UCSD-AML1 (cell line): ENCODE data around the gene MRPL23.
A peak's percentile ranks its signal among the peaks of the same experiment; 100 is the strongest.

Source experiments
- DNase-seq: peaks from one replicate; lab custom pipeline; 2025; ENCODE audit not compliant: unreplicated experiment; lab: John Stamatoyannopoulos, UW

The MRPL23 gene

DNA sequence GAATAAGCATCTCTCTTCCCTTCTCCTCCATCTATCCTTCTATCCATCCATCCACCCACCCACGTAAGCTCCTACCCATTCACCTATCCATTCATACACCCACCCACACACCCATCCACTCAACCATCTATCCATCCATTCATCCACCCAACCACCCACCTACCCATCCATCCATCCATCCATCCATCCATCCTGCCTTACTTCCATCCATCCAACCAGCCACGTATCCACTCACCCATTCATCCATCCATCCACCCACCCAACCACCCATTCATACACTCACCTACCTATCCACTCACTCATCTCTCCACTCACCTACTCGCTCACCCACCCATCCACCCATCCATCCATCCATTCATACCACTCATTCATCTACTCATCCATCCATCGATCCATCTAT lies 14.5 kb upstream of the MRPL23 start:
- DNase-seq = no peak

DNA sequence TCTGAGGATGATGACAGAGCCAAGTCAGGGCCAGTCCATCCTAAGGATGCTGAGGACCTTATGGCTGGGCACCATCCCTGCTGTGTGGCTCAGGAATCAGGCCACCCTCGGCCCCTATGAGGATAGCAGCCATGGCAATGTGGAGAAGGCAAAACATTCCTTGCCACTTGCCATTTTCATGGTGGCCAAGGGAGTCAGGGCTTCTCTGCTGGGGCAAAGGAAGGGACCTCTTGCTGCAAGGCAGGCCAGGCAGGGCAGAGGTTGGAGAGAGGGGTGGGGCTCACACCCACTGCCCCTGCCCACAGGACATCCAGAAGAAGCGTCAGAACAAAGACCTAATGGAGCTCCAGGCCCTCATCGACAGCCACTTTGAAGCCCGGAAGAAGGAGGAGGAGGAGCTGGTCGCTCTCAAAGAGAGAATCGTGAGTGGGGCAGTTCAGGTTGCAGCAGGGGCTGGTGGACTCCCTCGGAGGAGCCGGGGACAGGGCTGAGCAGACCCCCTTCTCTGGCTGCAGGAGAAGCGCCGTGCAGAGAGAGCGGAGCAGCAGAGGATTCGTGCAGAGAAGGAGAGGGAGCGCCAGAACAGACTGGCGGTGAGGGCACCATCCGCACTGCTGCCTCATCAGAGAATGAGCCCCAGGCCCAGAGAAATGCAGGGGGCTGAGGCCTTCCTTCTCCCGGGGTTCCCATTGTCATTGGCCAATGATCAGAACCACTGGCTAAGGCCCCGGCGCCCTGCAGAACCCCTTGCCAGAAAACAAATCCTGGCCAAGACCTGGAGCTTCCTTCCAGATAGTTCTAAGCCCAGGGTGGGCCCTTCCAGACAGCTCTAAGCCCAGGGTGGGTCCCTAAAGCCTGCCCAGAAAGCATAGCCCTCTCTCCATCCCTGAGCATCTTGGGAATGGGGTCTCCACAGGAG lies 13.5 kb upstream of the MRPL23 start:
- DNase-seq = no peak

GRCh38 chr11:1934335-1935155 lies 12.6 kb upstream of the MRPL23 start:
- DNase-seq = no peak

DNA sequence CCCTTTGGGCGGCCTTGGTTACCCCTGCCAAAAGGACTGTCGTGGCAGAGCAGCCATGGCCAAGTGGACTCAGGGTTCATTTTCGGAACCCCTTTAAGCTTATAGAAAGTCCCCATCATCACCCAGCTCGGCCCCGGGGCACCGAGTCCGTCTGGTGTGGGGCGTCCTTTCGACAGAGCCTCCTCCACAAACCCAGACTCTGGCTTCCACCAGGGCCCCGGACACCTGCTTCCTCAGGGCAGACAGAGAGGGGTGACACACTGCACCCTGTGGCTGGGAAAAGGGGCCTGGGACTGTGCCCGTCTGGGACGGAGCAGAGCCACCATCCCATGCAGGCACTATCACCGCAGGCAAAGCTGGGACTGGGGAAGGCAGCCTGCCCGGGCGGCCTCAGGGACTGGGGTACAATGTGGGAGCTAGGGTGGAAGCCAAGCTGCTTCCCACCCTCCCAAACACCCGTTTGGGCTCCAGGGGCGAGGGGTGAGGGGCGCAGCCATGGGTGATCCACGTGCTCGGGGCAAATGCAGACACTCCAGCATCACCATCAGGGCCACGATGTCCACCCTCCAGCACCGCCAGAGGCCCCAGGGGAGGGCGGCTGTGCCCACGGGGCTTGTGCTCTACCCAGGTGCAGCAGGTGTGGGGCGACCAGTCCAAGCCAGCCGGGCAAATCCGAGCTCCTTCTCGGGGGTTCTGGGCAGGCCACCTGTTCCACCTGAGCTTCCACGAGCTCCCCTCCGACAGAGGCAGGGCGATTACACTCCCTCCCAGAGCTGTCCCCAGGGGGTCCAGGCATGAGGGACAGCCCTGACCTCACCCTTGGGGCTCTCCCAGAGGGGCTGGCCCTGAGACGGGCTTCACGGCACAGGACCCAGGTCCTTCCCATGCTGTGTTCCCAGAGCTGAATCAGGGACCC lies 11.7 kb upstream of the MRPL23 start:
- DNase-seq = no peak

GRCh38 chr11:1936072-1936780 lies 10.9 kb upstream of the MRPL23 start:
- no peak for DNase-seq

GRCh38 chr11:1936781-1937615 lies 10.1 kb upstream of the MRPL23 start:
- no peak for DNase-seq

- no peak for DNase-seq
Measured at GRCh38 chr11:1937616-1938342, 9.4 kb upstream of the MRPL23 start.

- DNase-seq = no peak
Measured at GRCh38 chr11:1938343-1939005, 8.7 kb upstream of the MRPL23 start.

GRCh38 chr11:1939006-1939625 lies 8.0 kb upstream of the MRPL23 start:
- no peak for DNase-seq

DNA sequence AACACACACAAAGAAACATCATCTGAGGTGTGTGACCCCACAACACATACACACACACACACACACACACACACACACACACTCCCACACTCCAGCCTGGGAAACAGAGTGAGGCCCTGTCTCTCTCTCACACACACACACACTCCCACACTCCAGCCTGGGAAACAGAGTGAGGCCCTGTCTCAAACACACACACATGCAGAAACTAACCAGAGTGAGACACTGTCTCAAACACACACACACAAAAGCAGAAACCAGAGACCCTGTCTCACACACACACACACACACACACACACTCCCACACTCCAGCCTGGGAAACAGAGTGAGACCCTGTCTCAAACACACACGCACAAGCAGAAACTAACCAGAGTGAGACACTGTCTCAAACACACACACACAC lies 7.3 kb upstream of the MRPL23 start:
- DNase-seq = peak; percentile 25

DNA sequence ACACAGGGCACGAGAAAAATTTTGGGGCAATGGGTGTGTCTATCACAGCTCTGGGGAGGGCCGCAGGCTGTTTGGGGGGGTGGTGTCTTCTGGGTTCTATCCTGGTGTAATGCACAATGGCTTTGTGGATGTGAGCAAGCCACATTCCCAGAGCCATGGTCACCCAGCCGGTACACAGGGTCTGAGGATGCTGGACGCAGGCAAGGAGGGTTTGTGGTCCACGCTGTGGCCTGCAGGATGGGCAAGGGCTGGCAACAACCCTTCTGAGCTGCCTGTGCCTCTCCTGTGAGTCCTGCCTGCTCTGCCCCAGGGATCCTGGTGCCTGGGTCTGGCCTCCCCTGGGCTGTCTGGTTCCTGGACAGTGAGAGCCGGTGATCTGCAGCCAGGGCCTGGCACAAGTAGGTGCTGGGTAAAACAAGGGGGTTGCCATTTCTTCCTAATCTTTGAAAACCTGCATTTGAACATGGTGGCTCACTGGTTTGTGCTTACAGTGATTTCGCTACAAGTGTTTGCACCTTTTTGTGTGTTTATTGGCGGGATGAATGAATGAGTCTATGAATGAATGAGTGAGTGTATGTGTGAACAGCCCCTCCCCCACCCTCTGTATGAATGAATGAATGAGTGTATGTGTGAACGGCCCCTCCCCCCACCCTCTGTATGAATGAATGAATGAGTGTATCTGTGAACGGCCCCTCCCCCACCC lies 4.4 kb upstream of the MRPL23 start:
- DNase-seq = no peak

GRCh38 chr11:1943576-1943975 lies 3.6 kb upstream of the MRPL23 start:
- no peak for DNase-seq

GRCh38 chr11:1943977-1944376 lies 3.2 kb upstream of the MRPL23 start:
- no peak for DNase-seq

DNA sequence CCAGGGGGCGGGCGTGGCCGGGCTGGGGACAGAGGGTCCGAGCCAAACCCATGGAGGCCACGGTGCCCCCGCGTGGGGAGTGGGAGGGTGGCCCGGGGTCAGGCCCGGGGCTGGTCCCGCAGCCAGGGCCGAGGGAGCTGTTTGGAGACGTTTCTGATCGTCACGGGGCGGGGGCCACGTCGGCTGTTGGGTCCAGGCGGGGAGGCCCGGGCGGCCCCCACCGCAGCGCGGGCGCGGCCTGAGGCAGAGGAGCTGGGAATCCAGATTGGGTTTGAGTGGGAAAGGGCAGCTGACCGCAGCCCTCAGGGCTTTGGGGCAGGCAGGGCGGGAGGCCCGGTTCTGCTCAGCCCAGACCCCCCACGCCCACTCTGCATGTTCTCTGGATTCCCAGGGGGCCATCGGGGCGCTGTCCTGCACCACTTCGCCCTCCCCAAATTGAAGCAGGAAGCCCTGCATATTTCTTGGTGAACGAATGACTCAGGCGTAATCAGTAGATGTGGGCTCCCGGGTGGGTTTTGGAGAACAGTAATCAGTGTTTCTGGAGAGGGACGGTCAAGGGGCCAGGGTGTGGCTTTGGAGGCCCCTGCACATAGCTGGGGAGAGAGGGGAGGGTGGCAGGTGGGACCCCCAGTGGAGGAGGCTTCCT lies 583 bp downstream of the MRPL23 start:
- no peak for DNase-seq

DNA sequence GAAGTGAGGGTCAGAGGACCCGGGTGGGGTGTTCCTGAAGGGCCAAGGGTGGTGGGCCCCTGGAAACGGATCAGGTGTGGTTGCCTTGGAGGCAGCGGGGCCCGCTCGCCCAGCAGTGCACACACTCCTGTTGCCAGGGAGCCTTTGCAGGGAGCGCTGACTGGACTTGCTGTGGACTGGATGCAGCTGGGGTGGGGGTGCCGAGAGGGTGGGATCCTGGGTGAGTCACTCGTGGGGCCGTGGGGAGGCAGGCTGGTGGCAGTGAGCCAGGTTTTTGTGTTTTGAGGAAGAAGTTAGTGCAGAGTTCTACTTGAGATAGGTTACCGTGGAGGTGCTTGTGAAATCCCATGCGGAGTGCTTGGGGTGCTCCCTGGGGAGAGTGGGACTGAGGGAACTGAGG lies 1.3 kb downstream of the MRPL23 start:
- no peak for DNase-seq

DNA sequence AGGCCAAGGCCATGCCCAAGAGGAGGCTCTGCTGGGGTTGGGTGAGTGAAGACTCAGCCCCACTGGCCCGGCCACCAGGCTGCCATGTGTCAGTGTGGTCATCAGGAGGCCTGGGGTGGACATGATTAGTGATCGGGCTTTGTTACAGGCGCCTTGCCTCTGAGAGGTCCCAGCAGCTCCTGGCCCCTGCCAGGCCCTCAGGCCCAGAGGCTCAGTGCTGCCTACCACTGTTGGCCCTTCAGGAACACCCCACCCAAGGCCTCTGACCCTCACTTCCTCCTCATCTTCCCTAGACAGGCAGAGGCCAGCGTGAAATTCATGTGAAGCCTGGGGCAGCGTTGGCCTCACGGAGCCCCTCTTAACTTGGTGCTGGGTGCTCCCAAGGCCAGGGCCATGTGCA lies 2.2 kb downstream of the MRPL23 start:
- DNase-seq = no peak

- DNase-seq = no peak
Measured at GRCh38 chr11:1949922-1950321, 2.8 kb downstream of the MRPL23 start.
